ENCODE data around the gene RAB4B. TPM values are rescaled to one million over a fixed set of nuclear protein-coding genes. Genes with fewer than 3 reads are reported as not detected.
"Not testable (repeated sequence)": the region's sequence is repeated elsewhere in the genome, so short reads cannot be mapped to it uniquely, and the experiment has no call there.

Gene RAB4B, protein sequence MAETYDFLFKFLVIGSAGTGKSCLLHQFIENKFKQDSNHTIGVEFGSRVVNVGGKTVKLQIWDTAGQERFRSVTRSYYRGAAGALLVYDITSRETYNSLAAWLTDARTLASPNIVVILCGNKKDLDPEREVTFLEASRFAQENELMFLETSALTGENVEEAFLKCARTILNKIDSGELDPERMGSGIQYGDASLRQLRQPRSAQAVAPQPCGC
- total RNA-seq (10 to 100 TPM; 42.4 to 77.9 (median 63.2) TPM), total RNA-seq (0.13 to 5.0 (median 2.0) reads per million in 29 experiments)
- 30.8 TPM for total RNA-seq (2013)

DNA sequence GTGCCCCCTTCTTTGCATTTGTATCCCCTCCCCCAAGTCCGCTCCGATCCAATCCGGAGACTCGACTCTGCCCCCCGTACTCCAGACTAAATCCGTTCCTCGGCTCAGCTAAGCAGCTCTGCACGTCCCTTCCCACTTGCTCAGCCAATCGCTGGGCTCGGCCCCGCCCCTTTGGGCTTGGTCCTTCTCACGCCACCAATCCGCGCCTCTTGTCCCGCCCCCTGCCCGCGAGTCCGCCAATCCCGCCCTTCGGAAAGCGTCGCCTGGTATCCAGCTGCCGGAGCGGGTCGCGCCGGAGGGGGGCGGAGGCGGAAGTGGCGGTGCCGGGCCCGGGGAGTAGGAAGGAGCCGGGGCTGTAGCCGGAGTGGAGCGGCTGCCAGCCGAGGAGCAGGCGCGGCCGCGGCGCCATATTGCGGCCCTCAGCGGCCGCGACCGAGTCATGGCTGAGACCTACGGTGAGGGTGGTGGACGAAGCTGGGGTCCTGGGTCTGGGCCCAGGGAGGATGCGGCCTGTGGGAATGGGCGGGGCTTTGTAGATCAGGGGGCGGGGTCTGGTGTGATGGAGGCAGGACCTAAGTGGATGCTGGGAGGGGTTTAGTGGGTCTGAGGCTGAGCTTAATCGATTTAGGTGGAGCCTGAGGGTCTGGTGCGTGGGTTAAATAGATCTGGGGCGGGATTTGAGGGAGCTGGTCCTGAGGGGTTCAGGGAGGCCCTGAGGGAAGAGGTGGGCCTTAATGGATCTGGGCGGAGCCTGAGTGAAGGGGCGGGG is at the start of gene RAB4B:
TSS of gene RAB4B (plus strand) at position 311 of the 769 bp plus-strand sequence. CDS start at position 440, 129 bp downstream.
- CTCF ChIA-PET: interaction anchor here (0.5 to 3.3 kb wide), 24 partner anchors 12 to 1180 kb away, joined by 3 to 30 read pairs (median 3); partner anchors contain the start of genes ACTMAP (in 1 of the 2), C19orf47 (in 1 of the 2), COQ8B (in 1 of the 2) and EGLN2 (in 1 of the 2)
- peaks cover under 1 to 7% of the 10 kb centered on the region in 2 donors for H3K36me3 ChIP-seq (ENCODE audit: control insufficient read depth in 2 of 2, extremely low read depth in 1 of 2, insufficient read depth in 1 of 2, low read length in 1 of 2)

GRCh38 chr19:40730065-40730464 is 48.0 kb upstream of the RAB4B start:
- H3K9me3 Mint-ChIP-seq; H3K4me1 Mint-ChIP-seq; ATAC-seq (replicated peaks in 1 of 4); POLR2A ChIA-PET; H3K27me3 Mint-ChIP-seq; H3K27ac ChIP-seq (ENCODE audit: low read length); H3K9me3 ChIP-seq; DNase-seq; H3K4me1 ChIP-seq (ENCODE audit: control insufficient read depth in 1 of 2, extremely low read depth in 1 of 2, insufficient read depth in 2 of 2, low read length in 2 of 2); H3K27me3 ChIP-seq (replicated peaks in 1 of 2; ENCODE audit: control insufficient read depth in 2 of 2, extremely low read depth in 1 of 2, insufficient read depth in 2 of 2, low read length in 1 of 2); H3K27ac Mint-ChIP-seq; H3K4me3 ChIP-seq (ENCODE audit: control insufficient read depth in 1 of 2, extremely low read depth in 1 of 2, low read length in 1 of 2); CTCF ChIA-PET; H3K4me3 Mint-ChIP-seq: not testable (repeated sequence)
- peaks cover 51% of the 10 kb centered on the region for H3K36me3 Mint-ChIP-seq
- peaks cover 3 to 58% of the 10 kb centered on the region in 2 donors for H3K36me3 ChIP-seq (ENCODE audit: control insufficient read depth in 2 of 2, extremely low read depth in 1 of 2, insufficient read depth in 1 of 2, low read length in 1 of 2)
- 93% methylated on average over 3 of the region's 5 CpGs for WGBS (ENCODE audit: insufficient coverage)

More for the DNA sequence above, at the start of gene RAB4B:
- H3K27me3 ChIP-seq (replicated peaks in 1 of 2; ENCODE audit: control insufficient read depth in 2 of 2, extremely low read depth in 1 of 2, insufficient read depth in 2 of 2, low read length in 1 of 2): no peaks in the 10 kb centered on the region
- under 1% methylated on average over 53 of the region's 56 CpGs for WGBS (ENCODE audit: insufficient coverage)
- POLR2A ChIA-PET: interaction anchor here (0.6 to 2.5 kb wide), 11 partner anchors 20 to 1104 kb away, joined by 3 to 23 read pairs (median 5); partner anchors contain the start of genes ACTMAP (in 1 of the 2), COQ8B (in 1 of the 2), EGLN2 (in 1 of the 2) and HNRNPUL1 (in 1 of the 2)
- Mint-ChIP-seq H3K27ac (peak within 1 kb of the TSS; percentile 96), H3K36me3 (peaks cover 13% of the 10 kb centered on the region), H3K27me3 (no peaks in the 10 kb centered on the region), H3K4me1 (peaks cover 26 to 40% (median 38%) of the 10 kb centered on the region in 3 donors), H3K9me3 (no peaks in the 10 kb centered on the region), H3K4me3 (peak within 1 kb of the TSS; percentile 83 to 90 (median 88))
- peak within 1 kb of the TSS; percentile 67 to 96 for H3K4me3 ChIP-seq (ENCODE audit: control insufficient read depth in 1 of 2, extremely low read depth in 1 of 2, low read length in 1 of 2)
- no peaks in the 10 kb centered on the region for H3K9me3 ChIP-seq
- ATAC-seq (replicated peaks in 1 of 4): peak; percentile 84 to 89 (median 88)
- peak; percentile 99 to 100 (median 100) for DNase-seq
- peaks cover 9 to 26% of the 10 kb centered on the region in 2 experiments for H3K4me1 ChIP-seq (ENCODE audit: control insufficient read depth in 1 of 2, extremely low read depth in 1 of 2, insufficient read depth in 2 of 2, low read length in 2 of 2)
- peak within 1 kb of the TSS; percentile 86 for H3K27ac ChIP-seq (ENCODE audit: low read length)

- H3K27ac Mint-ChIP-seq; H3K27me3 ChIP-seq (replicated peaks in 1 of 2; ENCODE audit: control insufficient read depth in 2 of 2, extremely low read depth in 1 of 2, insufficient read depth in 2 of 2, low read length in 1 of 2); H3K4me1 ChIP-seq (ENCODE audit: control insufficient read depth in 1 of 2, extremely low read depth in 1 of 2, insufficient read depth in 2 of 2, low read length in 2 of 2); H3K4me3 ChIP-seq (ENCODE audit: control insufficient read depth in 1 of 2, extremely low read depth in 1 of 2, low read length in 1 of 2); H3K4me3 Mint-ChIP-seq; H3K27me3 Mint-ChIP-seq; H3K4me1 Mint-ChIP-seq; H3K9me3 Mint-ChIP-seq; H3K9me3 ChIP-seq; ATAC-seq (replicated peaks in 1 of 4); H3K27ac ChIP-seq (ENCODE audit: low read length); DNase-seq; POLR2A ChIA-PET: not testable (repeated sequence)
- whole genome bisulfite sequencing (ENCODE audit: insufficient coverage): 100% methylated on average over 3 of the region's 16 CpGs
- peaks cover 9 to 61% of the 10 kb centered on the region in 2 donors for H3K36me3 ChIP-seq (ENCODE audit: control insufficient read depth in 2 of 2, extremely low read depth in 1 of 2, insufficient read depth in 1 of 2, low read length in 1 of 2)
- CTCF ChIA-PET: interaction anchor here in 1 of 2 donors (0.5 to 0.7 kb wide), 2 partner anchors 40 to 1654 kb away, joined by 4 to 5 read pairs; no protein-coding TSS in a partner anchor
- H3K36me3 Mint-ChIP-seq: peaks cover 47% of the 10 kb centered on the region
Measured at GRCh38 chr19:40732304-40732703, 45.7 kb upstream of the RAB4B start.

DNA sequence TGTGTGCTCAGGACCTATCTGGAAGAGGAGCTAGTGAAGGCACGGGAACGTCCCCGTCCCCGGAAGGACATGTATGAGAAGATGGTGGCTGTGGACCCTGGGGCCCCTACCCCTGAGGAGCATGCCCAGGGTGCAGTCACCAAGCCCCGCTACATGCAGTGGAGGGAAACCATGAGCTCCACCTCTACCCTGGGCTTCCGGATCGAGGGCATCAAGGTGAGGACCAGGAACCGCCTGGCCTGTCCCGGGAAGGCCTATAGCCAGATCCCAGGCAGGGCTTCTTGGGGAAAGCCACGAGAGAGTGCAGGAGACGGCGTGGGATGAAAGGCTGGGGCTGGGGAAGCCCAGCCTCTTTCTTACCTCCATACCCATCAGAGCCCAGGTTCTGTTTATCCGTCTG is 44.9 kb upstream of the RAB4B start:
- peaks cover 45% of the 10 kb centered on the region for H3K36me3 Mint-ChIP-seq
- H3K4me3 Mint-ChIP-seq: no peak overlapping the region
- Histone ChIP-seq H3K4me1 (ENCODE audit: control insufficient read depth in 1 of 2, extremely low read depth in 1 of 2, insufficient read depth in 2 of 2, low read length in 2 of 2) (no peaks in the 10 kb centered on the region), H3K9me3 (no peaks in the 10 kb centered on the region), H3K36me3 (ENCODE audit: control insufficient read depth in 2 of 2, extremely low read depth in 1 of 2, insufficient read depth in 1 of 2, low read length in 1 of 2) (peaks cover 9 to 60% of the 10 kb centered on the region in 2 donors), H3K27ac (ENCODE audit: low read length) (no peak overlapping the region), H3K4me3 (ENCODE audit: control insufficient read depth in 1 of 2, extremely low read depth in 1 of 2, low read length in 1 of 2) (no peak overlapping the region), H3K27me3 (replicated peaks in 1 of 2; ENCODE audit: control insufficient read depth in 2 of 2, extremely low read depth in 1 of 2, insufficient read depth in 2 of 2, low read length in 1 of 2) (no peaks in the 10 kb centered on the region)
- H3K27me3 Mint-ChIP-seq: no peaks in the 10 kb centered on the region
- no peak for DNase-seq
- H3K9me3 Mint-ChIP-seq: no peaks in the 10 kb centered on the region
- ATAC-seq (replicated peaks in 1 of 4): no peak
- H3K4me1 Mint-ChIP-seq: no peaks in the 10 kb centered on the region
- CTCF ChIA-PET: no interaction called here
- H3K27ac Mint-ChIP-seq: no peak overlapping the region
- POLR2A ChIA-PET: interaction anchor here in 1 of 2 donors (0.5 to 0.6 kb wide), 2 partner anchors 20 to 532 kb away, joined by 3 to 8 read pairs; no protein-coding TSS in a partner anchor
- WGBS (ENCODE audit: insufficient coverage): 94% methylated on average over 11 of the region's 13 CpGs

DNA sequence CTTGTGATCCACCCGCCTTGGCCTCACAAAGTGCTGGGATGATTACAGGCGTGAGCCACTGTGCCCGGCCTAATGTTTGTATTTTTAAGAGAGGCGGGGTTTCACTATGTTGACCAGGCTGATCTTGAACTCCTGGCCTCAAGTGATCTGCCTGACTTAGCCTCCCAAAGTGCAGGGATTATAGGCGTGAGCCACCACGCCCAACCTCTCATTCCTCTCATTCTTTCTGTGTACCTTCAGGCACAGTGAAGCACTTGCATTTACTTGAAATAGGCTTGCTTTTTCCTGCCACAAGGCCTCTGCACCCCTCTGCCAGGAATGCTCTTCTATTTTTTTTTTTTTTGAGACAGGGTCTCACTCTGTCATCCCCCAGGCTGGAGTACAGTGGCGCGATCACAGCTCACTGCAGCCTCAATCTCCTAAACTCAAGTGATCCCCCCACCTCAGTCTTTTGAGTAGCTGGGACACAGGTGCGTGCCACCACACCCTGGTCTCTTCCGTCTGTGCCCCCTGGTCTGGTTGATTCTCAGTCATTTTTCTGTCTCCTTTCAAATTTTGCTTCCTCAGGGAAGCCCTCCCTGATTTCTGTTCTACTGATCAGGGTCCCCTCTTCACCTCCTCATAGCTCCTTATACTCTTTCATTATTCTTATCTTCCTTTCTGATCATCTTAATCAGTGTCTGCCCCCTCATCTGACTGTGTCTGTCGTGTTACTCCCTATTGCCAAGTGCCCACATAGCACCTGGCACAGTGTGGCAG is 42.9 kb upstream of the RAB4B start:
- Mint-ChIP-seq H3K27ac (no peak overlapping the region), H3K4me3 (no peak overlapping the region), H3K27me3 (no peaks in the 10 kb centered on the region), H3K36me3 (peaks cover 48% of the 10 kb centered on the region), H3K4me1 (no peaks in the 10 kb centered on the region), H3K9me3 (no peaks in the 10 kb centered on the region)
- CTCF ChIA-PET: interaction anchor here in 1 of 2 donors (0.7 kb wide), 1 partner anchor 99 kb away, joined by 5 read pairs; no protein-coding TSS in a partner anchor
- WGBS (ENCODE audit: insufficient coverage): 93% methylated on average over 8 of the region's 11 CpGs
- Histone ChIP-seq H3K27ac (ENCODE audit: low read length) (no peak overlapping the region), H3K36me3 (ENCODE audit: control insufficient read depth in 2 of 2, extremely low read depth in 1 of 2, insufficient read depth in 1 of 2, low read length in 1 of 2) (peaks cover 18 to 59% of the 10 kb centered on the region in 2 donors), H3K27me3 (replicated peaks in 1 of 2; ENCODE audit: control insufficient read depth in 2 of 2, extremely low read depth in 1 of 2, insufficient read depth in 2 of 2, low read length in 1 of 2) (no peaks in the 10 kb centered on the region), H3K4me1 (ENCODE audit: control insufficient read depth in 1 of 2, extremely low read depth in 1 of 2, insufficient read depth in 2 of 2, low read length in 2 of 2) (no peaks in the 10 kb centered on the region), H3K9me3 (no peaks in the 10 kb centered on the region), H3K4me3 (ENCODE audit: control insufficient read depth in 1 of 2, extremely low read depth in 1 of 2, low read length in 1 of 2) (no peak overlapping the region)
- ATAC-seq (replicated peaks in 1 of 4) (no peak), DNase-seq (no peak)
- POLR2A ChIA-PET: no interaction called here

- no peak overlapping the region for H3K4me3 Mint-ChIP-seq
- no peaks in the 10 kb centered on the region for H3K9me3 Mint-ChIP-seq
- H3K36me3 ChIP-seq (ENCODE audit: control insufficient read depth in 2 of 2, extremely low read depth in 1 of 2, insufficient read depth in 1 of 2, low read length in 1 of 2): peaks cover 22 to 53% of the 10 kb centered on the region in 2 donors
- DNase-seq: no peak
- H3K27ac ChIP-seq (ENCODE audit: low read length): no peak overlapping the region
- WGBS (ENCODE audit: insufficient coverage): 73% methylated on average over 3 of the region's 9 CpGs
- POLR2A ChIA-PET: no interaction called here
- H3K27me3 Mint-ChIP-seq: no peaks in the 10 kb centered on the region
- peaks cover 43% of the 10 kb centered on the region for H3K36me3 Mint-ChIP-seq
- H3K27me3 ChIP-seq (replicated peaks in 1 of 2; ENCODE audit: control insufficient read depth in 2 of 2, extremely low read depth in 1 of 2, insufficient read depth in 2 of 2, low read length in 1 of 2): no peaks in the 10 kb centered on the region
- H3K9me3 ChIP-seq: no peaks in the 10 kb centered on the region
- ATAC-seq (replicated peaks in 1 of 4): no peak
- no peak overlapping the region for H3K27ac Mint-ChIP-seq
- no peaks in the 10 kb centered on the region for H3K4me1 ChIP-seq (ENCODE audit: control insufficient read depth in 1 of 2, extremely low read depth in 1 of 2, insufficient read depth in 2 of 2, low read length in 2 of 2)
- CTCF ChIA-PET: no interaction called here
- no peak overlapping the region for H3K4me3 ChIP-seq (ENCODE audit: control insufficient read depth in 1 of 2, extremely low read depth in 1 of 2, low read length in 1 of 2)
- H3K4me1 Mint-ChIP-seq: no peaks in the 10 kb centered on the region
Measured at GRCh38 chr19:40736661-40737060, 41.4 kb upstream of the RAB4B start.

All from T-cell (primary cell).